BLaER1 (cell line): ENCODE data around the gene AXIN1.
"Not testable (repeated sequence)": the region's sequence is repeated elsewhere in the genome, so short reads cannot be mapped to it uniquely, and the experiment has no call there.

Source experiments
- H3K27ac ChIP-seq: shearing (Covaris generic); formaldehyde crosslinking; 2 replicates; pipeline ENCODE4 v1.8.1; 2022
- H3K27me3 ChIP-seq: shearing (Covaris generic); formaldehyde crosslinking; 2 replicates; pipeline ENCODE4 v1.8.1; 2022
- H3K36me3 ChIP-seq: shearing (Covaris generic); formaldehyde crosslinking; 2 replicates; pipeline ENCODE4 v1.8.1; 2022
- H3K4me1 ChIP-seq: shearing (Covaris generic); formaldehyde crosslinking; 2 replicates; pipeline ENCODE4 v1.8.1; 2022
- H3K4me2 ChIP-seq: shearing (Covaris generic); formaldehyde crosslinking; 2 replicates; pipeline ENCODE4 v1.8.1; 2022
- H3K4me3 ChIP-seq: shearing (Covaris generic); formaldehyde crosslinking; 2 replicates; pipeline ENCODE4 v1.8.1; 2022
- H3K9ac ChIP-seq: shearing (Covaris generic); formaldehyde crosslinking; 2 replicates; pipeline ENCODE4 v1.8.1; 2022
- H3K9me3 ChIP-seq: shearing (Covaris generic); formaldehyde crosslinking; 2 replicates; pipeline ENCODE4 v1.8.1; 2022
- H4K20me1 ChIP-seq: shearing (Covaris generic); formaldehyde crosslinking; 2 replicates; pipeline ENCODE4 v1.8.1; 2022
- Cebpa-rat ChIP-seq: shearing (Covaris generic); IDR thresholded peaks from 2 replicates; pipeline ENCODE4 v1.8.1; 2022

The AXIN1 gene

DNA sequence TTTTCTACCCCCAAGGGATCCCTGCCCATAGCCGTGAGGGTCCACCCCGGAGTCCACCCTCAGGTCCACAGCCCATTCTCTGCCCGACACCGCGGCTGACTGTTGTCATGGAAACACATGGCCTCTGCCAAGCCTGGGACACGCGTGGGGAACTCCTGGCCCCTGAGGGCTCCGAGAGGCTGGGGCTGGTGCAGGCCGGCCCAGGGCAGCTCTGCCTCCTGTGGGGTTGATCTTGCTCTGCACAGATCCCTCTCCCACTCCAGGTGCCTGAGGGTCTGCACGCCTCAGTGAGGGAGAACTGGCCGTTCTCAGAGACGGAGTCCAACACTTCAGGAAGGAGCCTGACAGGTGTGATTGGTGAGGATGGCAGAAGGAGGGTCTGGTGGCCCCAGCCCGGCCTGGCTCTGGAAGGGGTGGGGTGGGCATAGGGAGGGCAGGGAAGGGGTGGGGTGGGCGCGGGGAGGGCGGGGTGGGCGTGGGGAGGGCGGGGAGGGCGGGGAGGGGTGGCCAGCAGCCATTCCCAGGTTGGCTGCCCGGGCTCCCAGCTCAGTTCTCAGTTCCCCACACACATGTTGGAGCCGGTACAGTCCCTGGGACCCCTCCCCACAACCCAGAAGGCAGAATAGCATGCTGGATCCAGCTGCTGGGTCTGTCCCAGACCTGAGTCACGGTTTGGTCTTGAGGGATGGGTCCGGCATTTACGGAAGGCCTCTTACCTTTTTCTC, 11.4 kb upstream of the AXIN1 start:
- no peak for TF ChIP-seq Cebpa-rat
- peak overlapping the region; percentile 86 for H3K4me2 ChIP-seq
- no peaks in the 10 kb centered on the region for H3K27me3 ChIP-seq
- H4K20me1 ChIP-seq: peaks cover 16% of the 10 kb centered on the region
- no peaks in the 10 kb centered on the region for H3K9me3 ChIP-seq
- peaks cover 67% of the 10 kb centered on the region for H3K4me1 ChIP-seq
- peaks cover 28% of the 10 kb centered on the region for H3K36me3 ChIP-seq
- no peak overlapping the region for H3K9ac ChIP-seq
- no peak overlapping the region for H3K4me3 ChIP-seq
- H3K27ac ChIP-seq: no peak overlapping the region

DNA sequence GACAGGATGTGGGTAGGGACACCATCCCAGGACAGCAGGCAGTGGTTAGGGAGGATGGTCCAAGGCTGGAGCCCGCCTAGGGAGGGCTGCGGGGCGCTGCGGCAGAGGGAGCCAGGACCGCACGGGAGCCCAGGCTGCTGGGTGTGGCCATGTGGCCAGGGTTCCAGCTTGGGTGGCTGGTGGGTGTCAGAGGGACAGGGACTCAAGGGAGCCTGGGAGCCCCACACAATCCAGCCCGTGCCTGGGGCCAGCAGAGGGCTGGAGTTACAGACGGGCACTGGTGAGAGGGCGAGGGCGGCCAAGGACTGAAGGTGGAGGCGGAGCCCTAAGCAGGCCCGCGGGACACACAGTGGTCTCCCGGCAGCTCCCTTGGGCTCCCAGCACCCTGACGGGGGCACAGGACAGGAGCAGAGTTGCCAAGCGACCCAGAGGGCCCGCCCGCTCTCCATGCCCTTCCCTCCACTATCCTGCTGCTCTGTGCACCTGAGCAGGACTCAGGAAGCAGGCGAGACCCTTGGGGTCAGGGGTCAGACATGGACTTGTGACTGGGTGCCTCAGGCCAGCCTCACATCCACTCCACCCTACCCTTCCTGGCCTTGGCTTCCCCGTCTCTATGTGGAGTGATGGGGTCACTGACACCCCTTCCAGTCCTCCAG, 10.7 kb upstream of the AXIN1 start:
- Histone ChIP-seq H3K9me3 (no peaks in the 10 kb centered on the region), H3K4me2 (peak overlapping the region; percentile 67), H3K27me3 (no peaks in the 10 kb centered on the region), H3K27ac (no peak overlapping the region), H3K4me1 (peaks cover 62% of the 10 kb centered on the region), H3K36me3 (peaks cover 21% of the 10 kb centered on the region), H4K20me1 (peaks cover 9% of the 10 kb centered on the region), H3K4me3 (no peak overlapping the region), H3K9ac (no peak overlapping the region)
- no peak for TF ChIP-seq Cebpa-rat

DNA sequence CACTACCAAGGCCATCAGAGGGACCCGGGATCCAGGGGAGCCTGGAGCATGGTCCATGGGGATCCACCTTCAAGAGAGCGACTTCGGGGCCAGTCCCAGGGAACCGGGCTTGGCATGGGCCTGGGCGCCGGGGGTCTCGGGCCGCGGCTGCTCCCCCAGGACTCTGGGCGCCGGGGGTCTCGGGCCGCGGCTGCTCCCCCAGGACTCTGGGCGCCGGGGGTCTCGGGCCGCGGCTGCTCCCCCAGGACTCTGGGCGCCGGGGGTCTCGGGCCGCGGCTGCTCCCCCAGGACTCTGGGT, 10.1 kb upstream of the AXIN1 start:
- H3K9ac ChIP-seq, H4K20me1 ChIP-seq, H3K4me3 ChIP-seq, H3K27me3 ChIP-seq, H3K9me3 ChIP-seq, H3K27ac ChIP-seq: not testable (repeated sequence)
- Histone ChIP-seq H3K4me2 (peak overlapping the region; percentile 67), H3K36me3 (peaks cover 15% of the 10 kb centered on the region), H3K4me1 (peaks cover 61% of the 10 kb centered on the region)

DNA sequence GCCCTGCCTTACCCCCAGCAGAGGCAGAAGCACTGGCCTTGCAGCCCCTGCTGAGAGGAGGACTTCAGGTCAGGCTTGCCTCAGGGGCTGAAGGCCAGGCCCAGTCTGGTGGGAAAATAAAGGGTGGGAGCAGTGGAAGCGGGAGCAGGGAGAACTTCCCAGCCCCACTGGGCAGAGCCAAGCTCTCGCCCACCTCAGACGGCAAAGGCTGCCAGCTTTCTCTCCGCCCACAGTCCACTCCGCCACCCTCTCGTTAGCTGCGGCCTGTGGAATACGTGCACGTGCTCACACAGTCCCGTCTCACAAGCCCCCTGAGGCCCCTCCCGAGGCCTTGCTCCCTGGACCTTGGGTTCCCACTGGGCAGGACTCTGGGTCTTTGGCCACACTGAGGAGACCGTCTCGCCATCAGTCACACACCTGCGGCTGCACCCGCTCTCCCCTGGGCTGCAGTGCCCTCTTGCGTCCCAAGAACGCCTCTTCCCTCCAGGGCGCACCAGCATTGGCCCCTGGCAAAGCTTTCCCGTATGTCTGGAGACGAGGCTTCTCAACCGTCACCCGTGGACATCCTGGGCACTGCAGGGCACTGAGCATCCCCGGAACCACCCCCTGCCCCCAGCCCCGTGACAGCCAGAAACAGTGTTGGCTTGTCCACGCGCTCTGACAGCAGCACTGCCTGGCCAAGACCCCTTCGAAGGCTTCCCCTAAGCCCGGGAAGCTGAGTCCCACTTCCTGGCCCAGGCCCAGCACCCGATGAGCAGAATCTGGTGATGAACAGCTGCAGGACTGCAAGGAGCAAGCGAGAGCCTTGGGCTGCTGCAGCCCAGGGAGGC, 9.6 kb upstream of the AXIN1 start:
- no peak for TF ChIP-seq Cebpa-rat
- Histone ChIP-seq H3K36me3 (peaks cover 10% of the 10 kb centered on the region), H3K27ac (peak overlapping the region; percentile 18; the same call in 1 of the 2 replicates), H3K4me3 (no peak overlapping the region), H3K4me1 (peaks cover 55% of the 10 kb centered on the region), H3K9me3 (no peaks in the 10 kb centered on the region), H3K27me3 (no peaks in the 10 kb centered on the region), H4K20me1 (peaks cover 7% of the 10 kb centered on the region; the same call in 1 of the 2 replicates), H3K9ac (no peak overlapping the region), H3K4me2 (peak overlapping the region; percentile 67)

DNA sequence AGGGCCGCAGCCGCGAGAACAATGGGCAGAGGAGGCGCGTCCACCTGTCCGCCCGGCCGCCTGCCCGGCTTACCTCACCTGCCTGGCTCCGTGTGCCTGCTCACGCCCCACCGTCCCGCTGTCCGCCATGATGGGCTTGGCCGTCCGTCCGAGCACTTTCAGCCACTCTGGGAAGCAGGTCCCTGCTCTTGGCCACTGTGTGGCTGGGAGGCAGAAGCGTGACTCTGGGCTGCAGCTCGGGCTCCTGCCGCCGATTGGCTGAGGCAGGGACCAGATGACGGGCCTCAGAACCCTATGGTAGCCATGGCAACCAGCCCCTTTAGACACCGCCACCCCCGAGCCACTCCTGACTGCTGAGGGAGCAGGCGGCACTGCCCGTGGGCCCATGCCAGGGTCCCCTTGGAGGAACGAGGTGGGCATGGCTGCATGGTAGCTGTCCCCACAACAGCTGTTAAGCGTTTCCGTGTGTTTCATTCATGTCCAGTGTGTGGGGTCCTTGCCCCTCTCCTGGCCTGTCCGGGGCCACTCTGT, 8.9 kb upstream of the AXIN1 start:
- Histone ChIP-seq H3K4me3 (no peak overlapping the region), H3K9me3 (no peaks in the 10 kb centered on the region), H4K20me1 (peaks cover 3% of the 10 kb centered on the region; the same call in 1 of the 2 replicates), H3K9ac (no peak overlapping the region), H3K36me3 (peaks cover 3% of the 10 kb centered on the region; the same call in 1 of the 2 replicates), H3K27me3 (no peaks in the 10 kb centered on the region), H3K27ac (peak overlapping the region; percentile 18; the same call in 1 of the 2 replicates), H3K4me1 (peaks cover 48% of the 10 kb centered on the region), H3K4me2 (peak overlapping the region; percentile 67; the same call in 1 of the 2 replicates)
- no peak for TF ChIP-seq Cebpa-rat

DNA sequence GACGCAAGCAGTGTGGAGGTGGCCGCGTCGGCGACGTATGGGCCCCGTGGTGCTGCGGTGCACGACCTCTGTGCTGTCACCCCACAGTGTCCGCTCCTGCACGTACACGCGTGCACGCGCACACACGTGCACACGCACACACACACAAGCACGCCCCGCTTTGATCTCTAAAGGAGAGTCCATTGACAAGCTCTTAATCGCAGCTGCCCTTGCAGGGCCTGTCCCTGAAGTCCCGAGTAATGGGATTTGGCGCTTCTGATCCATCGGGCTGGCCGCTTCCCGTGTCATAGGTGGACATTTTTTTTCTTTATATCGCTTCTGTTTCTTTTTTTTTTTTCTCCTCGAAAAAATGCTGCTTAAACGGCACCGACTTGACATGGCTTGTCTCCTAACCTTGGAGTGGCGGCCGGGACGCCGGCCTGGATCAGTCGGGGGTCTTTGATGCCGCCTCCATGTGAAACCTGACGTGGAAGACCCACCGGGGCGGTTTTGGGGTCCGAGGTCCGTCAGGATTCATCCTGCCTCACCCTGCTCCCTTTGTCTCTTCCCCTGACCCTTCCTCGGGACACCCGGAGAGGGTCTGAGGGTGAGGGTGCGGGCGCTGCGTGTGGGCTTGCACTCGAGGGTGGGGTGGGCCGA, 8.3 kb upstream of the AXIN1 start:
- no peak for TF ChIP-seq Cebpa-rat
- H3K9ac ChIP-seq: no peak overlapping the region

DNA sequence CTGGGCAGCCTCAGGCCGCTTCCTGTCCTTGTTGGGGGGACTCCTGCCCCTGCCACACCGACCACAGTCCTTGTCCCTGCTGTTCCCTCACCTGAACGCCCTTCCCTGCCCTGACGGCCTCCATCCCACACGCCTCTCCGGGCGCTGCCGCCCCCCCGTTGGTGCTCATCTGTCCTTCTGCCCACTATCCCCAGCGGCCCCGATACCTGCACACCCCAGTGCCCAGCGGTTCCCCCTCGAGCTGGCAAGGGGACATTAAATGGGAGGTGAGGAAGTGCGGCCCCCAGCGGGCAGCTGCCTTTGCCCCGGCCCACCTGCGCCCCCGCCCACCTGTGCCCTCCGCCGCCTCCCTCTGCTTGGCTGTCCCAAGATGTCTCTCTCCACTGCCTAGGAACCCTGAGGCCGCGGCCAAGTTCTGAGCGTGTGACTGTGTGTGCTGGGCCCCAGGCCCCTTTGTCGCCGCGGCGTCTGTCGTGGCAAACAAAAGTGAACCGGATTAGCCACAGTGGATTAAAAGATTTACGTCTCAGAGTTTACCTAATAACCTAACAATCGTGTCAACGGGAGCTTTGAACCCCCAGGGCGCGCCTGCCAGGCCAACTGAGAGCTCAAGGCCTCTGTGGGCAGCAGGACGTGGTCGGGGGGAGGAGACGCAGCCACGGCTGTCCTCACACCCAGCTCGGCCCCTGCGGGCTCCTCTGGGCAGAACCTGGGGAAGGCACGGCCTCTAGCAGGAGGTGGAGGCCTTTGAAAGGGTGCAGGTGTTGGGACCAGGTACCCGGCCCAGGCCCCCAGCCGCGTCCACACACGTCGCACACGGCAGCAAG, 7.6 kb upstream of the AXIN1 start:
- peaks cover 37% of the 10 kb centered on the region for H3K4me1 ChIP-seq
- no peaks in the 10 kb centered on the region for H3K9me3 ChIP-seq
- no peak overlapping the region for H3K27ac ChIP-seq
- no peak overlapping the region for H3K4me3 ChIP-seq
- no peak for TF ChIP-seq Cebpa-rat
- no peak overlapping the region for H3K9ac ChIP-seq
- no peak overlapping the region for H3K4me2 ChIP-seq
- no peaks in the 10 kb centered on the region for H3K27me3 ChIP-seq
- no peaks in the 10 kb centered on the region for H3K36me3 ChIP-seq
- H4K20me1 ChIP-seq: no peaks in the 10 kb centered on the region

More for the DNA sequence above, 8.3 kb upstream of the AXIN1 start:
- H3K4me1 ChIP-seq: peaks cover 43% of the 10 kb centered on the region
- H3K27me3 ChIP-seq: no peaks in the 10 kb centered on the region
- H4K20me1 ChIP-seq: no peaks in the 10 kb centered on the region
- H3K36me3 ChIP-seq: no peaks in the 10 kb centered on the region
- no peak overlapping the region for H3K4me3 ChIP-seq
- no peak overlapping the region for H3K4me2 ChIP-seq
- no peak overlapping the region for H3K27ac ChIP-seq
- H3K9me3 ChIP-seq: no peaks in the 10 kb centered on the region

DNA sequence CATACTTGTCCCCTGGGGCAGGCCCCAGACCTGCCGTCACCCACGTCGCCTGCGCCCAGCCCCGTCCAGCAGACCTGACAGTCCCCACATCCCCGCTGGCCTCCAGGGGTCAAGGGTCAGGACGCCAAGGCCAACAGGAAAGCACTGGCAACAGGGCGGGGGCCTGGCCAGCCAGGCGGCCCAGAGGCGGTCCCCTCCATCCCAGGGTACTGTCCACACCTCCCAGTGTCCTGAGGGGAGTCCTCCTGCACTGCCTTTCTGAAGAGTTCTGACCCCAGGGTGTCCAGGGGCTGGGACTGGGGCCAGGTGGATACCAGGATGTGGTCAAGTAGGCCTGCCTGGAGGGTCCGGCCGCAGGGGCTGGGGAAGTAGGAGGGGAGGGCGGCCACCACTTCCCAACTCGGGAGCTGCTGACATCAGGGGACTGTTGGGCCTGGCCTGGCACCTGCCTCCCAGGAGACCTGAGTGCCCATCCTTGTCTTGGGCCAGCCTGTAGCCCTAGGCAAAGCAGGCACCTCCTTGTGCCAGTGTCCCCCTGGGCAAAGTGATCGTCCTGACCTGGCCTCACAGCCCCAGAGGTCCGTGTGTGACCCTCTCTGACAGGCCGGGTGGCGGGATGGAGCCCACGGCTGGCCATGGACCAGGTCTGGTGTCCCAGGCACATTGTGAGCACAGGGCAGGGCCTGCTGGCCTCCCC, 6.7 kb upstream of the AXIN1 start:
- Histone ChIP-seq H3K4me3 (no peak overlapping the region), H3K27me3 (no peaks in the 10 kb centered on the region), H3K27ac (no peak overlapping the region), H3K36me3 (no peaks in the 10 kb centered on the region), H3K9me3 (no peaks in the 10 kb centered on the region), H4K20me1 (no peaks in the 10 kb centered on the region), H3K9ac (no peak overlapping the region), H3K4me2 (no peak overlapping the region), H3K4me1 (peaks cover 34% of the 10 kb centered on the region)
- TF ChIP-seq Cebpa-rat: no peak
